Measurements from ENCODE around the gene RNGTT.
"Not testable (repeated sequence)": the region's sequence is repeated elsewhere in the genome, so short reads cannot be mapped to it uniquely, and the experiment has no call there.

RNGTT gene

GRCh38 chr6:88808381-88808780, 155.0 kb downstream of the RNGTT start:
- DNase-seq (ENCODE audit: low read depth) = peak; percentile 60
- no peak overlapping the region for H3K4me3 ChIP-seq (ENCODE audit: low read length)
- no peak for TF ChIP-seq CTCF (conservative IDR thresholded peaks at IDR 0.05; ENCODE audit: low read length)

DNA sequence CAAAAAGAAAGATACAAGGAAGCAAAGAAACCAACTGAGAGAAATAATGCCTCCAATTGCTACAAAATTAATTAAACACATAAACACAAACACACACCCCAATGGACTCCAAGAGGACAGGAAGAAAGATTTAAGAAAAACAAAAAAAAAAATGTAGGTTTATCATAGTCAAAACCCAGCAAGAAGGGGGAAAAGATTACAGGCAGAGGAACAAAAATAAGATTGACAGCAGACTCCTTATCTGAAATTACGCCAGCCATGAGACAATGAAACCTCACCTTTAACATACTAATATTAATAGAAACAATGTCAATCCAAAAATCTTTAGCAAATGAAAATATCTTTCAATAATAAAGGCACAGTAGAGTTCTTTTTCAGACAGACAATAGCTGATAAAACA, 155.8 kb downstream of the RNGTT start:
- H3K4me3 ChIP-seq (ENCODE audit: low read length) = no peak overlapping the region
- no peak for TF ChIP-seq CTCF (conservative IDR thresholded peaks at IDR 0.05; ENCODE audit: low read length)
- DNase-seq (ENCODE audit: low read depth) = no peak

DNA sequence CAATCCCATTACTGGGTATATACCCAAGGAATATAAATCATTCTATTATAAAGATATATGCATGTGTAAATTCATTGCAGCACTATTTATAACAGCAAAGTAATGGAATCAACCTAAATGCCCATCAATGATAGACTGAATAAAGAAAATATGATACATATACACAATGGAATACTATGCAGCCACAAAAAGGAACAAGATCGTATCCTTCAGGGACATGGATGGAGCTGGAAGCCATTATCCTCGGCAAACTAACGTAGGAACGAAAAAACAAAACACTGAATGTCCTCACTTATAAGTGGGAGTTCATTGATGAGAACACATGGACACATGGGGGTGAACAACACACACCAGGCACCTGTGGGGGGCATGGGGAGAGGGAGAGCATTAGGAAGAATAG, 156.7 kb downstream of the RNGTT start:
- H3K4me3 ChIP-seq (ENCODE audit: low read length) = no peak overlapping the region
- no peak for TF ChIP-seq CTCF (conservative IDR thresholded peaks at IDR 0.05; ENCODE audit: low read length)
- no peak for DNase-seq (ENCODE audit: low read depth)

GRCh38 chr6:88804701-88805100, 158.7 kb downstream of the RNGTT start:
- no peak overlapping the region for H3K4me3 ChIP-seq (ENCODE audit: low read length)
- no peak for TF ChIP-seq CTCF (conservative IDR thresholded peaks at IDR 0.05; ENCODE audit: low read length)
- DNase-seq (ENCODE audit: low read depth) = peak; percentile 37

DNA sequence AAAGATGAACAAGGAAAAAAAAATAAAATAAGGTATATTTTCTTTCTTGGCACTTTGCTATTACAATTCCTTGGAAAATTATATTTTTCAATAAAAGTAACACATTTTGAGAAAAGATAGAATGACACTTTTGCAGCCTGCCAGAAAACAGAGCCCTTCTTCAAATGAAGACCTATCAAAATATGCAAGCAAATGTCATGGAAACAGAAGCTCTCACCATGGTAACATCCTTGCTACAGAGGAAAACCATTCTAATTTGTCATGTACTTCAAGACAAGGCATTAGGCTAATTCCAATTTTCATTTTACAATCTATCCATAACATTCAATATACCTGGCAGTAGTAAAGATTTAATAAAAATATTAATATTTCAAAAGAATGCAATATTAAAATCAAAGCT, 177.9 kb downstream of the RNGTT start:
- no peak for TF ChIP-seq CTCF (conservative IDR thresholded peaks at IDR 0.05; ENCODE audit: low read length)
- DNase-seq (ENCODE audit: low read depth) = peak; percentile 15

DNA sequence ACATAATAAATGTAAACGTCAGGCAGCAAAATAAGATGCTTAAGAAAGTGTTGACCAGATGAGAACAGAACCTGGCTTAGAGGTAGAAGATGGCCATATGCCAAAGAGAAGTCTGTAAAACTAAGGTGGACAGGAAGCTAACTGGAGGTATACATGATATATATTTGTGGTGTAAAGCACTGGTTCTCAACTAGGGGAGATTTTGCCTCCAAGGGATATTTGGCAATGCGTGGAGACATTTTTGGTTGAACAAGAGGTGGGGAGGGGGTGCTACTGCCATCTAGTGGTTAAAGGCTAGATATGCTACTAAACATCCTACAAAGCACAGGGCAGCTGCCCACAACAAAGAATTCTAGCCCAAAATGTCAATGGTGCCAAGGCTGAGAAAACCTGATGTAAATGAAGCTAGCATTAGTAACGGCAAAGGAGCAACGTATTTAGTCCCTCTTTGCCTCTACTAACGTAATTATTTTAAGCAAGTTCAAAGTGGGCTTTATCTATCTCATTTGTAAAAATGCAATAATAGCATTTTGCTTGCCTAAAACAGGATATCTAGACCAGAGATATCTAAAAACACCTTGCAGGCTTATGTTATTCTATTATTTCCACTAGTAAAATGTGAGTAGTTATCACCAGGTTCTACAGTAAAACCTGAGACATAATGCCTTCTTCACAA, 182.6 kb downstream of the RNGTT start:
- DNase-seq (ENCODE audit: low read depth) = peak; percentile 70
- TF ChIP-seq CTCF (conservative IDR thresholded peaks at IDR 0.05; ENCODE audit: low read length) = peak; percentile 94
- no peak overlapping the region for H3K4me3 ChIP-seq (ENCODE audit: low read length)

More for the DNA sequence above, 177.9 kb downstream of the RNGTT start:
- no peak overlapping the region for H3K4me3 ChIP-seq (ENCODE audit: low read length)

GRCh38 chr6:88775866-88776571, 187.4 kb downstream of the RNGTT start:
- H3K4me3 ChIP-seq (ENCODE audit: low read length) = no peak overlapping the region
- TF ChIP-seq CTCF (conservative IDR thresholded peaks at IDR 0.05; ENCODE audit: low read length) = no peak
- no peak for DNase-seq (ENCODE audit: low read depth)

GRCh38 chr6:88768114-88768513, 195.3 kb downstream of the RNGTT start:
- not testable (repeated sequence) for H3K4me3 ChIP-seq (ENCODE audit: low read length); DNase-seq (ENCODE audit: low read depth)
